Fibroblast of pulmonary artery (primary cell): ENCODE measurements around the gene IRAK2.

Experiments
- DNase-seq: peaks from one replicate; pipeline ENCODE4 v3.0.0-alpha.2; 2010; ENCODE audit warnings: low read depth
- H3K4me3 ChIP-seq: replicated peaks from 2 replicates; pipeline ENCODE4 v1.5.1; 2011; ENCODE audit warnings: low read depth, mild to moderate bottlenecking, control low read depth, low read length, moderate library complexity
- CTCF ChIP-seq: IDR thresholded peaks from 2 replicates; pipeline ENCODE4 v1.5.1; 2011; ENCODE audit warnings: mild to moderate bottlenecking, control low read depth, low read length, inconsistent platforms; ENCODE audit errors: missing control alignments

Gene IRAK2

GRCh38 chr3:10278501-10278900 lies 113.8 kb downstream of the IRAK2 start:
- H3K4me3 ChIP-seq = no peak overlapping the region
- no peak for DNase-seq
- TF ChIP-seq CTCF = no peak

- TF ChIP-seq CTCF = no peak
- no peak for DNase-seq
Measured at GRCh38 chr3:10279384-10280176, 114.9 kb downstream of the IRAK2 start.

GRCh38 chr3:10280177-10280529 lies 115.4 kb downstream of the IRAK2 start:
- H3K4me3 ChIP-seq = no peak overlapping the region
- TF ChIP-seq CTCF = peak; percentile 8
- no peak for DNase-seq

More at GRCh38 chr3:10279384-10280176, 114.9 kb downstream of the IRAK2 start:
- no peak overlapping the region for H3K4me3 ChIP-seq

- no peak overlapping the region for H3K4me3 ChIP-seq
- DNase-seq = no peak
- no peak for TF ChIP-seq CTCF
Measured at GRCh38 chr3:10280571-10280970, 115.9 kb downstream of the IRAK2 start.

- no peak overlapping the region for H3K4me3 ChIP-seq
- peak; percentile 27 for DNase-seq
Measured at GRCh38 chr3:10281951-10282350, 117.2 kb downstream of the IRAK2 start.

GRCh38 chr3:10283638-10284037 lies 118.9 kb downstream of the IRAK2 start:
- no peak overlapping the region for H3K4me3 ChIP-seq
- DNase-seq = no peak
- no peak for TF ChIP-seq CTCF

More at GRCh38 chr3:10281951-10282350, 117.2 kb downstream of the IRAK2 start:
- TF ChIP-seq CTCF = no peak

- no peak for DNase-seq
- TF ChIP-seq CTCF = no peak
- H3K4me3 ChIP-seq = no peak overlapping the region
Measured at GRCh38 chr3:10284496-10284895, 119.8 kb downstream of the IRAK2 start.
